K562 (cell line): ENCODE data around the gene MARCHF7. TPM values are rescaled to one million over a fixed set of nuclear protein-coding genes. Genes with fewer than 3 reads are reported as not detected.

Source experiments
- ATAC-seq: fragments of 200-7000 bp; cut with Tn5 transposase; 3 replicates; pipeline ENCODE4 v1.9.1; 2020; ENCODE audit warnings: moderate library complexity
- Bru-seq: library from RNA; stranded (reverse); fragments of 400-500 nt; gene quantifications from one replicate; lab custom pipeline; 2021; lab: Mats Ljungman, UMichigan
- BruChase-seq, 2 experiments: library from RNA; stranded (reverse); fragments of 400-500 nt; gene quantifications; one replicate each; lab custom pipeline; 2021; lab: Mats Ljungman, UMichigan
- BruUV-seq: library from RNA; stranded (reverse); fragments of 400-500 nt; replicated peaks from 2 replicates; lab custom pipeline; 2021; lab: Mats Ljungman, UMichigan
- CTCF ChIA-PET: fragments of 300-600 bp; formaldehyde crosslinking; extraction: SDS; loops from one replicate; lab custom pipeline; 2021; ENCODE audit warnings: low intra/inter-chr PET ratio; lab: Yijun Ruan, JAX
- POLR2A ChIA-PET: fragments of 300-600, 350-650 bp; sonication (Branson Sonifier 250); formaldehyde crosslinking; extraction: SDS; loops from one replicate; lab custom pipeline; 2021; ENCODE audit warnings: antibody characterized with exemption, inconsistent platforms; lab: Yijun Ruan, JAX
- DNase-seq, 4 experiments: peaks; one replicate each; pipeline versions ENCODE4 v3.0.0 to v3.0.0-alpha.2; 2011 to 2018; ENCODE audit warnings: low spot score in 3 of 4, mixed read lengths in 3 of 4; ENCODE audit errors: extremely low read depth in 1 of 4
- FAIRE-seq: peaks from 2 replicates; lab custom pipeline; 2011; peaks lifted over from hg19 to GRCh38; lab: Jason Lieb, UNC
- H2AFZ ChIP-seq: 2 replicates; pipeline ENCODE4 v1.6.0; 2011; ENCODE audit warnings: low read depth, low read length, control low read depth, inconsistent platforms
- H3K27ac ChIP-seq: fragments of 200-600 bp; 3 replicates; pipeline ENCODE4 v1.8.0; 2011; ENCODE audit warnings: low read depth, mild to moderate bottlenecking, control low read depth, inconsistent platforms, low read length, moderate library complexity, mixed read lengths; ENCODE audit errors: extremely low read depth
- H3K27me3 ChIP-seq, 2 experiments: fragments of 300-600 bp in 1 of 2; 2 replicates in 1 of 2; 3 replicates in 1 of 2; pipeline versions ENCODE4 v1.6.0 to v1.8.0; 2011; ENCODE audit warnings: inconsistent platforms in 2 of 2, low read length in 2 of 2, mild to moderate bottlenecking in 1 of 2, mixed read lengths in 1 of 2, moderate library complexity in 1 of 2; ENCODE audit not compliant: control insufficient read depth in 2 of 2, insufficient read depth in 2 of 2
- H3K36me3 ChIP-seq: fragments of 300-600 bp; 3 replicates; pipeline ENCODE4 v1.8.0; 2011; ENCODE audit warnings: mild to moderate bottlenecking, low read length, inconsistent platforms; ENCODE audit not compliant: control insufficient read depth, insufficient read depth
- H3K4me1 ChIP-seq, 2 experiments: fragments of 200-600 bp in 1 of 2; replicated peaks in 1 of 2; 2 replicates in 1 of 2; 3 replicates in 1 of 2; pipeline versions ENCODE4 v1.5.1 to v1.8.0; 2011; ENCODE audit warnings: inconsistent platforms in 2 of 2, low read length in 2 of 2, mild to moderate bottlenecking in 1 of 2, mixed read lengths in 1 of 2, moderate library complexity in 1 of 2; ENCODE audit not compliant: control insufficient read depth in 2 of 2, insufficient read depth in 2 of 2
- H3K4me2 ChIP-seq: 2 replicates; pipeline ENCODE4 v1.6.1; 2011; ENCODE audit warnings: low read length, control low read depth, inconsistent platforms, mixed read lengths; ENCODE audit not compliant: insufficient read depth
- H3K4me3 ChIP-seq: fragments of 200-600 bp; sonication (generic), shearing (Covaris generic); 2 replicates; pipeline ENCODE4 v1.5.1; 2016; ENCODE audit warnings: control low read depth, inconsistent platforms
- H3K79me2 ChIP-seq: fragments of 200-600 bp; 3 replicates; pipeline ENCODE4 v1.8.0; 2011; ENCODE audit warnings: low read length, inconsistent platforms; ENCODE audit not compliant: control insufficient read depth, insufficient read depth
- H3K9ac ChIP-seq, 2 experiments: 2 replicates each; pipeline versions ENCODE4 v1.6.0 to v1.6.1; 2011; ENCODE audit warnings: low read depth in 2 of 2, low read length in 2 of 2, control low read depth in 1 of 2, inconsistent platforms in 1 of 2, mild to moderate bottlenecking in 1 of 2, mixed read lengths in 1 of 2; ENCODE audit not compliant: insufficient read depth in 1 of 2
- H3K9me1 ChIP-seq: one replicate; pipeline ENCODE4 v1.6.0; 2011; ENCODE audit warnings: inconsistent platforms, mild to moderate bottlenecking, low read length, moderate library complexity; ENCODE audit not compliant: control insufficient read depth, insufficient read depth
- H3K9me3 ChIP-seq: replicated peaks from 2 replicates; pipeline ENCODE4 v1.5.1; 2011; ENCODE audit warnings: low read depth, low read length, inconsistent platforms; ENCODE audit not compliant: control insufficient read depth, insufficient read depth
- H4K20me1 ChIP-seq: replicated peaks from 2 replicates; pipeline ENCODE4 v1.6.1; 2011; ENCODE audit warnings: low read length, inconsistent platforms, mixed read lengths; ENCODE audit not compliant: control insufficient read depth, insufficient read depth
- CTBP1 ChIP-seq: fragments of 450-650 bp; IDR thresholded peaks from 2 replicates; pipeline ENCODE4 v1.6.1; 2016; ENCODE audit warnings: borderline replicate concordance
- FOXJ3 ChIP-seq: sonication (generic); formaldehyde crosslinking; IDR thresholded peaks from 2 replicates; pipeline ENCODE4 v1.4.0; 2020; ENCODE audit warnings: mild to moderate bottlenecking, missing genetic modification reagents
- KDM5B ChIP-seq: fragments of 200-600 bp; sonication (generic); IDR thresholded peaks from 2 replicates; pipeline ENCODE4 v1.6.1; 2012; ENCODE audit warnings: low read depth, mild to moderate bottlenecking, moderate library complexity, low read length, control low read depth, inconsistent platforms; ENCODE audit not compliant: insufficient replicate concordance
- LEF1 ChIP-seq: fragments of 450-650 bp; IDR thresholded peaks from 2 replicates; pipeline ENCODE4 v1.6.1; 2016; ENCODE audit warnings: mild to moderate bottlenecking
- MCM3 ChIP-seq: fragments of 450-650 bp; IDR thresholded peaks from 2 replicates; pipeline ENCODE4 v1.6.1; 2016
- MEF2D ChIP-seq: conservative IDR thresholded peaks from 2 replicates; pipeline ENCODE4 v1.6.1; 2016; ENCODE audit warnings: low read depth, missing genetic modification characterization, missing compliant biosample characterization
- RBFOX2 ChIP-seq: fragments of 200-400 bp; formaldehyde crosslinking; IDR thresholded peaks from 2 replicates; pipeline ENCODE4 v1.6.1; 2017; ENCODE audit warnings: low read depth, mild to moderate bottlenecking, low read length, moderate library complexity
- RBM15 ChIP-seq: fragments of 200-400 bp; formaldehyde crosslinking; IDR thresholded peaks from 2 replicates; pipeline ENCODE4 v1.6.1; 2018; ENCODE audit warnings: mild to moderate bottlenecking, low read length, moderate library complexity; ENCODE audit not compliant: insufficient read depth
- SRF ChIP-seq, 2 experiments: fragments of 250-450, 450-650 bp in 1 of 2; sonication (Bioruptor Pico) in 1 of 2; sonication (generic) in 1 of 2; formaldehyde crosslinking; IDR thresholded peaks; 2 replicates each; pipeline versions ENCODE4 v1.5.0 to v1.5.1; 2020 to 2022; ENCODE audit warnings: mild to moderate bottlenecking in 1 of 2, missing genetic modification reagents in 1 of 2
- ZFP36 ChIP-seq: fragments of 150-350 bp; IDR thresholded peaks from 2 replicates; pipeline ENCODE4 v1.6.1; 2018; ENCODE audit warnings: low read length, low read depth; ENCODE audit not compliant: partially characterized antibody
- ZNF57 ChIP-seq: fragments of 450-650 bp; formaldehyde crosslinking; IDR thresholded peaks from 2 replicates; pipeline ENCODE4 v1.4.0; 2020; ENCODE audit warnings: mild to moderate bottlenecking, moderate library complexity
- ZNF586 ChIP-seq: fragments of 450-650 bp; formaldehyde crosslinking; conservative IDR thresholded peaks from 2 replicates; pipeline ENCODE4 v1.4.0; 2020; ENCODE audit warnings: mild to moderate bottlenecking, moderate library complexity
- WGBS: fragments of 100-300 bp; shearing (Covaris generic); methylation state at CpG from one replicate; pipeline ENCODE4 v1.1.6; 2016; ENCODE audit warnings: low coverage, mixed read lengths; ENCODE audit not compliant: insufficient coverage; ENCODE audit errors: missing lambda C conversion rate; 5-methylcytosine and 5-hydroxymethylcytosine counted together
- in situ Hi-C: fragments of 300-500 bp; cut with MboI; formaldehyde crosslinking; loops from 4 replicates; pipeline ENCODE4 v1.15.0; 2018; ENCODE audit warnings: inconsistent platforms, mixed read lengths
- intact Hi-C: fragments of 100-400 bp; cut with micrococcal nuclease; formaldehyde crosslinking; loops from 2 replicates; pipeline ENCODE4 v1.14.2; 2022
- long read RNA-seq, 3 experiments: library from polyadenylated mRNA in 2 of 3; library from RNA in 1 of 3; unstranded in 2 of 3; stranded (forward) in 1 of 3; transcript quantifications; one replicate each; pipeline ENCODE4 v2.0.0, GENCODE V29; 2019 to 2022
- polyA minus RNA-seq, 3 experiments: library from RNA; depleted of rRNA, polyadenylated mRNA; stranded (reverse); fragments of >200 nt; gene quantifications; 2 replicates each; pipeline ENCODE4 v1.2.3, GENCODE V29; 2011
- polyA plus RNA-seq, 8 experiments: library from polyadenylated mRNA; depleted of rRNA in 4 of 8; stranded (reverse) in 5 of 8; unstranded in 3 of 8; fragments of >200 nt; fragmentation: Nextera tagmentation in 2 of 8; fragmentation: Illumina TruSeq in 1 of 8; extraction: Ambion mirVana in 2 of 8; extraction: Trizol in 1 of 8; gene quantifications; 2 replicates each; pipeline versions ENCODE4 v1.2.1 to v1.2.3, GENCODE V29; 2011 to 2014; ENCODE audit warnings: inconsistent platforms in 1 of 8, missing spikeins in 1 of 8
- total RNA-seq, 7 experiments: library from RNA; depleted of rRNA in 6 of 7; stranded (reverse); fragments of >200 nt in 6 of 7; fragmentation: Illumina TruSeq in 2 of 7; extraction: Trizol in 2 of 7; gene quantifications; 2 replicates each; pipeline versions ENCODE4 v1.2.1 to v1.2.3, GENCODE V29; 2011 to 2021; ENCODE audit warnings: low replicate concordance in 1 of 7

Gene MARCHF7, protein sequence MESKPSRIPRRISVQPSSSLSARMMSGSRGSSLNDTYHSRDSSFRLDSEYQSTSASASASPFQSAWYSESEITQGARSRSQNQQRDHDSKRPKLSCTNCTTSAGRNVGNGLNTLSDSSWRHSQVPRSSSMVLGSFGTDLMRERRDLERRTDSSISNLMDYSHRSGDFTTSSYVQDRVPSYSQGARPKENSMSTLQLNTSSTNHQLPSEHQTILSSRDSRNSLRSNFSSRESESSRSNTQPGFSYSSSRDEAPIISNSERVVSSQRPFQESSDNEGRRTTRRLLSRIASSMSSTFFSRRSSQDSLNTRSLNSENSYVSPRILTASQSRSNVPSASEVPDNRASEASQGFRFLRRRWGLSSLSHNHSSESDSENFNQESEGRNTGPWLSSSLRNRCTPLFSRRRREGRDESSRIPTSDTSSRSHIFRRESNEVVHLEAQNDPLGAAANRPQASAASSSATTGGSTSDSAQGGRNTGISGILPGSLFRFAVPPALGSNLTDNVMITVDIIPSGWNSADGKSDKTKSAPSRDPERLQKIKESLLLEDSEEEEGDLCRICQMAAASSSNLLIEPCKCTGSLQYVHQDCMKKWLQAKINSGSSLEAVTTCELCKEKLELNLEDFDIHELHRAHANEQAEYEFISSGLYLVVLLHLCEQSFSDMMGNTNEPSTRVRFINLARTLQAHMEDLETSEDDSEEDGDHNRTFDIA
- 54.6 and 159 TPM in 2 replicates for total RNA-seq (2011; cell fraction: chromatin; rRNA removed; ENCODE audit: low replicate concordance)
- total RNA-seq (2011; cell fraction: nucleolus; rRNA removed) = 18.2 and 23.3 TPM in 2 replicates
- total RNA-seq (2011; cell fraction: nucleoplasm; rRNA removed) = 32.9 and 50.8 TPM in 2 replicates
- 53.3 and 58.8 TPM in 2 replicates for total RNA-seq (2014; rRNA removed)
- total RNA-seq (2014; rRNA removed; fragmentation: Illumina TruSeq; extraction: Trizol) = 117 and 143 TPM in 2 replicates
- 118 and 130 TPM in 2 replicates for total RNA-seq (2015; rRNA removed; fragmentation: Illumina TruSeq; extraction: Trizol)
- total RNA-seq (2021) = 80.5 and 84.9 TPM in 2 replicates
- 59.4 and 65.1 TPM in 2 replicates for polyA plus RNA-seq (2011; rRNA removed)
- 8.2 and 21.8 TPM in 2 replicates for polyA plus RNA-seq (2011; cell fraction: cytosol; rRNA removed)
- 40.9 and 56.7 TPM in 2 replicates for polyA plus RNA-seq (2011; cell fraction: nucleus; rRNA removed)
- polyA plus RNA-seq (2012) = 59.4 and 78.8 TPM in 2 replicates
- 103 and 137 TPM in 2 replicates for polyA plus RNA-seq (2014; fragmentation: Illumina TruSeq; extraction: Trizol)
- polyA plus RNA-seq (2014; fragmentation: Nextera tagmentation; extraction: Ambion mirVana) = 100 to 1,000 TPM in 1 of 2 experiments, 10 to 100 TPM in 1; 86.7 to 106 TPM
- 50.7 and 58.2 TPM in 2 replicates for polyA plus RNA-seq (2014; rRNA removed)
- polyA minus RNA-seq (2011; rRNA and poly(A)+ RNA removed) = 67.6 and 108 TPM in 2 replicates
- polyA minus RNA-seq (2011; cell fraction: cytosol; rRNA and poly(A)+ RNA removed) = 46.2 and 52.4 TPM in 2 replicates
- polyA minus RNA-seq (2011; cell fraction: nucleus; rRNA and poly(A)+ RNA removed) = 32.7 and 58.6 TPM in 2 replicates
- percentile 97 among the genes with signal in this experiment for Bru-seq, nascent RNA
- percentile 98 among the genes with signal in this experiment for BruChase-seq, experiment 1, labeled RNA remaining after a 2-hour chase
- BruChase-seq, experiment 2, labeled RNA remaining after a 6-hour chase = percentile 97 among the genes with signal in this experiment
- long read RNA-seq, experiment 1, full-length matches to known transcripts = 155 of 479 reads
- long read RNA-seq, experiment 1, partial matches to known transcripts = 202 of 479 reads
- long read RNA-seq, experiment 1, other reads (novel, unspliced or antisense) = 122 of 479 reads
- long read RNA-seq, experiment 2, partial matches to known transcripts = 4 of 41 reads
- long read RNA-seq, experiment 2, other reads (novel, unspliced or antisense) = 37 of 41 reads
- long read RNA-seq, experiment 3, full-length matches to known transcripts = 8 of 48 reads
- long read RNA-seq, experiment 3, partial matches to known transcripts = 18 of 48 reads
- long read RNA-seq, experiment 3, other reads (novel, unspliced or antisense) = 22 of 48 reads

DNA sequence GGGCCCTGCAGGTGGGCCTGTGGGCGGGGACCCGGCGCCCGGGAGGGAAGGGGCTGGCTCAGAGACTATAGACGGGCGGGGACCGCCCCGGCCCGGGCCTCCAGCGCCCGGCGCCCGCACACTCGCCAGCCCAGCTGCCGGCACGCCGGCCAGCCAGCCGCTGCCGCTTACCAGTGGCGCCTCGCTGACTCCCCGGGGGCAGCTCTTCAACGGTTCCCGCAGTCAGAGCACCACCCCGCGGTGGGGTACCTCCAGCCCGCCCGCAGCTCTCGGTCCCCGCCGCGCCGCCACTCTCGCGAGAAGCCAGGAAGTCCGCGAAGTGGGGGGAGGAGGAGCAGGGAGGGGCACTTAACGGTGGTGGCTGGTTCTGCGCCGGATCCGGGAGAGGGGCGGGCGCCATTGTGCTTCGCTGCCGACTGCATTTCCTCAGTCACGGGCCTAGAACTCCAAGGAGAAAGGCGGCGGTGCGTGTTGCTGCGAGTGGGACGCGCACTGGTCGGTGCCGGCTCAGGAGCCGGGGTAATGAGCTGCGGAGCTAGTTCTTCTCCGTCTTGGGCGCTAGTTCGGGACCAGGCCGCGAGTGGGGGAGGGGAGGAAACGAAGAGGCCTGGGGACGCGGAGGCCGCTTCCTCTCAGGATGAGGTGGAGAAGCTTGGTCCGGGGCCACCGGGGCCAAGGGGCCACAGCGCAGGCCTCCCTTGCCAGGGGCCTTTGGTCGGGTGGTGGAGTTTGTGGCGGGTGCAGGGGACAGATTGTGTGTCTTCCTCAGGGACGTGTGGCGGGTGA is at the start of gene MARCHF7:
MARCHF7 (plus strand) TSS at position 364 of the 786 bp plus-strand sequence. CDS start 16,517 bp downstream, outside the sequence.
- FAIRE-seq (peak; percentile 65), DNase-seq (peak; percentile 97), ATAC-seq (peak; percentile 94)
- POLR2A ChIA-PET = interaction anchor here (0.6 to 3.7 kb wide), 26 partner anchors 9 to 1859 kb away, joined by 3 to 40 read pairs (median 3); partner anchors contain the start of genes BAZ2B and WDSUB1
- Histone ChIP-seq H3K27ac (peak within 1 kb of the TSS; percentile 99), H4K20me1 (peaks cover 39% of the 10 kb centered on the region), H3K4me3 (peak within 1 kb of the TSS; percentile 88), H2AFZ (peak within 1 kb of the TSS; percentile 97), H3K9me3 (no peaks in the 10 kb centered on the region), H3K36me3 (peaks cover 39% of the 10 kb centered on the region), H3K9ac (peak within 1 kb of the TSS; percentile 98 to 100), H3K9me1 (no peaks in the 10 kb centered on the region), H3K27me3 (no peaks in the 10 kb centered on the region; a peak in 1 of 5 replicates), H3K4me2 (peak within 1 kb of the TSS; percentile 93), H3K4me1 (peaks cover 11 to 17% of the 10 kb centered on the region in 2 experiments; a peak in 4 of 5 replicates), H3K79me2 (peaks cover 67% of the 10 kb centered on the region)
- intact Hi-C loops = loop anchor here (1.0 to 5.0 kb wide), 7 partner anchors 95 to 810 kb away; partner anchors contain the start of gene WDSUB1
- CTCF ChIA-PET = interaction anchor here (0.6 to 1.2 kb wide), 3 partner anchors 155 to 576 kb away, joined by 3 to 5 read pairs (median 4); no protein-coding TSS in a partner anchor
- under 1% methylated on average over 60 of the region's 72 CpGs for WGBS
- in situ Hi-C loops = no loop called here
- BruUV-seq = TSS peak; percentile 44
- TF ChIP-seq MEF2D (tag) = no peak
- TF ChIP-seq ZFP36 = no peak
- TF ChIP-seq RBFOX2 = peak; percentile 100
- TF ChIP-seq MCM3 = no peak
- TF ChIP-seq KDM5B = peak; percentile 96
- TF ChIP-seq ZNF586 (CRISPR knock-in tag) = no peak
- no peak for TF ChIP-seq RBM15
- TF ChIP-seq FOXJ3 (CRISPR knock-in tag) = no peak
- TF ChIP-seq LEF1 = peak; percentile 84
- TF ChIP-seq ZNF57 (CRISPR knock-in tag) = peak; percentile 34; the same call in 1 of the 2 replicates
- TF ChIP-seq CTBP1 = peak; percentile 84
- peak in 1 of 2 experiments; percentile 64; a peak in 3 of 4 replicates for TF ChIP-seq SRF (CRISPR knock-in tag; IDR thresholded peaks at IDR 0.05)
